Right lobe of liver (tissue), 4 donors: ENCODE results near the gene LRRC2.

Source experiments
- CTCF ChIP-seq, 4 donors: fragments of 200-600 bp in 3 of 4; fragments of 450-650 bp in 1 of 4; IDR thresholded peaks; one replicate each; pipeline versions ENCODE4 v1.5.1 to v1.8.0; 2016 to 2022; ENCODE audit warnings: antibody characterized with exemption in 4 of 4, mild to moderate bottlenecking in 2 of 4
- POLR2A ChIP-seq: fragments of 450-650 bp; IDR thresholded peaks from one replicate; pipeline ENCODE4 v1.6.1; 2017; ENCODE audit warnings: antibody characterized with exemption, mild to moderate bottlenecking
- donor health status: DM: no; HTN: no; CAD: no.
- donor health status: DM: no; HTN: no; CAD: no.
- donor health status: DM: no; HTN: yes; CAD: no.

DNA sequence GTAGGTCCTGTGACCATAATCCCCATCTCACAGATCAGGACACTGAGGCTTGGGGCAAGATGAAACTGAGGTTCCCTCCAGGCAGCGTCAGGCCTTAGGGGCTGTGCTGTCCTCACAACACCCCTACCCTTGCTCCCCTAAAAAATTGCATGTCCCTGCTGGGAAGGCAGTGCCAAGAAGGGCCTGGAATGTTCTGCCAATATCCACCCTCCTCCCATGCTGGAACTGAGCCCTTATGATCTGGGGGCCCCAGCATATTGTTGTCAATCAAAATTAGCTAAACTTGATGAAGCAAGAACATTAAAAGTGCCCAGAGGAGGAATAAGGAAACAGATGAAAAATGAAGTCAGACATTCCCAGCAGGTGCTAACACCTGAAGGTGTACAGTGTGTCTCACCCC, 81.7 kb downstream of the LRRC2 start:
- TF ChIP-seq CTCF (IDR thresholded peaks at IDR 0.05) (no peak), POLR2A (no peak)
